Left cardiac atrium (tissue), 4 donors: ENCODE measurements around the gene PLD4. TPM values are rescaled to one million over a fixed set of nuclear protein-coding genes. Genes with fewer than 3 reads are reported as not detected.
"Not testable (repeated sequence)": the region's sequence is repeated elsewhere in the genome, so short reads cannot be mapped to it uniquely, and the experiment has no call there.

Source experiments
- ATAC-seq, 2 donors: fragments of 200-7000 bp; cut with Tn5 transposase; one replicate each; pipeline ENCODE4 v1.9.1; 2020; ENCODE audit warnings: mild to moderate bottlenecking in 2 of 2, moderate library complexity in 2 of 2
- DNase-seq: peaks from one replicate; pipeline ENCODE4 v3.0.0-alpha.2; 2020
- intact Hi-C, 2 donors: fragments of 100-400 bp; cut with DNase I; formaldehyde crosslinking; loops; one replicate each; pipeline versions ENCODE4 v1.14.1 to v1.15.1; 2022 to 2023
- total RNA-seq, 2 donors: library from RNA; stranded (reverse); fragmentation: NEBNext Ultra II Directional; extraction: Animal tissue kit (Norgen Biotek cat#: 25700); gene quantifications; one replicate each; pipeline ENCODE4 v1.2.1, GENCODE V29; 2021
- donor health status: DM: no; HTN: yes; CAD: no.
- donor health status: DM: no; HTN: yes; CAD: no; lungs with severe emphysema.
- donor health status: DM: yes; HTN: yes; CAD: no.
- donor health status: Dilated cardiomyopathy.

Gene PLD4
- total RNA-seq, 2 donors from 2014 or later, result 0.13 to 0.24 TPM

DNA sequence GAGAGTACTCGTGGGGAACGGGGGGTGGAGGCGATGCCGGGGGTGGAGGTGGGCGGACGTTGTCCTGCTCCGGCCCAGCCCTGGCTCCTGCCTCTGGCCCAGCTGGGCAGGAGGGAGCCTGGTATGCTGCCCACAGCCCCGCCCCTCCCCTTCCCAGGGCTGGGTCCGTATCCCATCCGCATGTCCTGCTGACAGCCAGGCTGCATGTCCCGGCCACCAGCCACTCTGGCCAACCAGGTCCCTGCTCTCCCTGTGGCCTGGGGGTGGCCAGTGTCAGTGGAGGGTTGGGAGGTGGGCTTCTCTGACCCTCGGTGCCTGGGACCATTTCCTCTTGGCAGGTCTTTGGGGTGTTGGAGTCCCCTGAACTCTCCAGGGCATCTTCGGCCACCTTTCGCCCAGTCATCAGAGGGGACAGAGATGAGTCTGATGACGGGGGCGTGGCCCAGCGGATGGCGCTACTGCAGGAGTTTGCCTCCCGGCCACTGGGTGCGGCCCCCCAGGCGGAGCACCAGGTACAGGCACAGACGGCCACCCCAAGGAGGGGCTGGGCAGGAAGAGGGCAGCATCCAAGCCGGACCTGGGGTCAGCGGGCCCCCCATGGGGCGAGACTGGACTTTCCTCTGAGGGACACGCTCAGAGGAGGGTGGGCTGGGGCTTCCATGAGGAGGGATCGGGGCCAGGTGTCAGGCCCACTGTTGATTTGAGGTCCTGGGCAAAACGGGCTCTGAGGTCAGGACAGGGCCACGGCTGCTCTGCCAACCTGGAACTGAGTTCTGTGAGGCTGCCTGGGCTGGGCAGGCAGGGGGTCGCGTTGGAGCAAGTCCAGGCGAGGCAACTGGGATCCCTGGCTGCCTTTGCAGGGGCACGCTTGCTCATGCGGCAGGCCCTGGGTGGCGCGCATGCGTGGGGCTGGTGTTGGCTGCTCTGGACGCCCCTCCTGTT lies 39.4 kb upstream of the PLD4 start:
- DNase-seq (peak; percentile 18), ATAC-seq (no peak)
- intact Hi-C loops, result no loop called here

DNA sequence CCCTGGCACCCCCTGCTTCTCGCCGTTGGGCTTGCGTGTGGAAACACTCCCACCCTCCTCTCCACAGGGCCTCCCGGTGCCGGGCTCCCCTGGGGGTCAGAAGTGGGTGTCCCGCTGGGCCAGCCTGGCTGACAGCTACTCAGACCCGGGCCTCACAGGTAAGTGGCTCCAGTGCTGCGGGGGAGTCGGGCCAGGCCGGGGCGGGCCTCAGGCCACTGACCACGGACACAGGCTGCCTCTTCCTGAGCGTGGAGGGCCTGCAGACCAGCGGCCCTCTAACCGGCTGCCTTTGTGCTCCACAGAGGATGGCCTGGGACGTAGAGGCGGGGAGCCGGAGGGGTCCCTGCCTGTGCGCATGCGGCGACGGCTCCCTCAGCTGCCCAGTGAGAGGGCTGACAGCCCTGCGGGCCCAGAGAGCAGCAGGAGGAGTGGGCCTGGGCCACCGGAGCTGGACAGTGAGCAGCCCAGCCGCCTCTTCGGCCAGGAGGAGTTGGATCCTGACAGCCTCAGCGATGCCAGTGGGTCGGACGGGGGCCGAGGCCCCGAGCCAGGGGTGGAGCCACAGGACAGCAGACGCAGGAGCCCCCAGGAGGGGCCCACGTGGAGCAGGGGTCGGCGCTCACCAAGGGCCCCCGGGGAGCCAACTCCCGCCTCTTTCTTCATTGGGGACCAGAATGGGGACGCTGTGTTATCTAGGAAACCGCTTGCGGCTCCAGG lies 38.5 kb upstream of the PLD4 start:
- intact Hi-C loops, result no loop called here
- ATAC-seq, result no peak
- peak; percentile 13 for DNase-seq

DNA sequence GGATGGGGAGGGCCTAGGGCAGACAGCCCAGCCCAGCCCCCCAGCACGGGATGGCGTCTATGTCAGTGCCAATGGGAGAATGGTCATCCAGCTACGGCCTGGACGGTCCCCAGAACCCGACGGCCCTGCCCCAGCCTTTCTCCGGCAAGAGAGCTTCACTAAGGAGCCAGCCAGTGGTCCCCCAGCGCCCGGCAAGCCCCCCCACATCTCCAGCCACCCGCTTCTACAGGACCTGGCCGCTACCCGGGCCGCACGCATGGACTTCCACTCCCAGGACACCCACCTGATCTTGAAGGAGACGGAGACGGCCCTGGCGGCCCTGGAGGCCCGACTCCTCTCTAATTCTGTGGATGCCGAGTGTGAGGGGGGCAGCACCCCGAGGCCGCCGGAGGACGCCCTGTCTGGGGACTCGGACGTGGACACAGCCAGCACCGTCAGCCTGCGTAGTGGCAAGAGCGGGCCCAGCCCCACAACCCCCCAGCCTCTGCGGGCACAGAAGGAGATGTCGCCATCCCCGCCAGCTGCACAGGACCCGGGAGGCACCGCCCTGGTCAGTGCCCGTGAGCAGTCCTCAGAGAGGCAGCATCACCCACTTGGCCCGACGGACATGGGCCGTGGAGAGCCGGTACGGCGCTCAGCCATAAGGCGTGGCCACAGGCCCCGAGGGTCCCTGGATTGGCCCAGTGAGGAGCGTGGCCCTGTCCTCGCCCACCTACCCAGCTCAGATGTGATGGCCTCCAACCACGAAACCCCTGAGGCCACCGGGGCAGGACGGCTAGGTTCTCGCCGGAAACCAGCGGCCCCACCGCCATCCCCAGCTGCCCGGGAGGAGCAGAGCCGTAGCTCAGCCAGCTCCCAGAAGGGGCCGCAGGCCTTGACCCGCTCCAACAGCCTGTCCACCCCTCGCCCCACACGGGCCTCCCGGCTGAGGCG lies 37.7 kb upstream of the PLD4 start:
- DNase-seq (peak; percentile 20), ATAC-seq (no peak)
- intact Hi-C loops, result no loop called here

DNA sequence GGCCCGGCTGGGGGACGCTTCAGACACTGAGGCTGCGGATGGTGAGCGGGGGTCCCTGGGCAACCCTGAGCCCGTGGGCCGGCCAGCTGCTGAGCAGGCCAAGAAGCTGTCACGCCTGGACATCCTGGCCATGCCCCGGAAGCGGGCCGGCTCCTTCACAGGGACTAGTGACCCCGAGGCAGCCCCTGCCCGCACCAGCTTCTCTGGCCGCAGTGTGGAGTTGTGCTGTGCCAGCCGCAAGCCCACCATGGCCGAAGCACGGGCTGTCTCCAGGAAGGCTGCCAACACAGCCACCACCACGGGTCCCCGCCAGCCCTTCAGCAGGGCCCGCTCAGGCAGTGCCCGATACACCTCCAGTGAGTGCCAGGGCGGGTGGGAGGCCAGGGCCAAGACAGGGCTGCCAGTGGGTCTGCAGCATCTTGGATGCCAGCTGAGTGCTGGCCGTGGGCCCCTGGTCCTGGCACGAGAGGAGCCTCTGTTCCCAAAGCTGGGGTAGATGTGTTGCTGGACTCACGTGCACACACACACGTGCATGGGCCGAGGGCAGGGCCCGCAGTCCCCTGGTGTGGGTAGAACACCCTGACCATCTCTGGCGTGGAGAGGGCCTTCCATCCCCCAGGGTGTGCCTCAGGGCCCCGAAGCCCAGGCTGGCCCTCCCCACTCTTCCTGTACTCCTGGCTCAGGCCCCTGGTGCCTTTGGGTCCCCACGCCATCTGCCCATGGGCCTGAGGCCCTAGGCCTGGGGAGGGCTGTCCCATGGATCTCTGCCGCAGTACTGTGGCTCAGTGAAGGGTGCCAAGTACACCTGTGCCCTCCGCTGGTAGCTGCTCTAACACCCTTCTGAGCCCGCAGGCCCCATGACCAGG lies 36.8 kb upstream of the PLD4 start:
- no peak for DNase-seq
- intact Hi-C loops, result no loop called here

DNA sequence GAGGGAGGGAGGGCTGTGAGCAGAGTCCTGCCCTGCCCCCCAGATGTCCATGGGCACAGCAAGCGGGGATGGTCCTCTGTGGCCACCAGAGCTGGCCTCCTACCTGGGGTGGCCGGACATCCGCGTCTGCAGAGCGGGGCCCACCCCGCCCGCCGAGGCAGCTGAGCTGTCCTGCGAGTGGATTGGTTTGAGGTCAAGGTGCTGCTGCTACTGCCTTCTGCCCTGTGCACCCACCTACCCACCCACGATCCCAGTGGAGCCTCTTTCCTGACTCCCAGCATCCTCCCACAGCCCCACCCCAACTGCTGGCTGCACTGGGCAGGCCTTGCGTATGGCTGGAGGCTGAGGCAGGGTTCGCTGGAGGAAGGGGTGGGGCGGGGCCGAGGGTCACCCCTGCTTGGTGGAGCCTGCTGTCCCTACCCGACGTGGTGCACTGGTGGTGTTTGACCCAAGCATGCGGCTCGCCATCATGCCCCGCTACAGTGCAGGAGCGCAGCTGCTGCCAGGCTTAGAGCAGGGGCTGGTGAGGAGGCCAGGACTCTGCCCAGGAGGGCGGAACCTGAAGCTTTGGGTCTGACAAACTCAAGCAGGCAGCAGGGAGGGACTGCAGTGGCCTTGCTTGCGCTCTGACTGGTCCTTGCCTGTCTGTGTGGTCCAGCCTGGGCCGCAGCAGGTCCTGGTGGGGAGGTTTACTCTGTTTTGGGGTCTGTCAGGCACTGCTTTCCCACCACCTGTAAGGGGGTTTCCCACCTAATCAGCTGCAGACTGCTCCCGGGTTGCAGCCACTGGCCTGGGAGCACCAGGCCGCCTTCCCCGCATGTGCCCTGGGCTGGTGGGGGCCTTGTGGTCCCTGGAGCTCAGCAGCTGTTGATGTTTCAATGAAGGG lies 35.9 kb upstream of the PLD4 start:
- ATAC-seq (no peak), DNase-seq (no peak)

More for the DNA sequence above, 36.8 kb upstream of the PLD4 start:
- ATAC-seq, result no peak

DNA sequence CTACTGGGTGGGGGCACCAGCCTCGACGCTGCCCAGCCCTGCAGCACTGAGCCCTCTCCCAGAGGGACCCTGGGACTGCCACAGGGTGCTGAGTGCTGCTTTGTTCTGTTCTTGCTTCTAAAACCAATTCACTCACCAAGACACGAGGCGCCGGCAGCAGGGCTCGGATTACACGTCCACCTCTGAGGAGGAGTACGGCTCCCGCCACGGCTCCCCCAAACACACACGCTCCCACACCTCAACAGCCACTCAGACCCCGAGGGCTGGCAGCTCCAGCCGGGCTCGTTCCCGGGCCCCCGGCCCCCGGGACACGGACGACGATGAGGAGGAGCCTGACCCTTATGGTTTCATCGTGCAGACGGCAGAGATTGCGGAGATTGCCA lies 35.3 kb upstream of the PLD4 start:
- DNase-seq, result peak; percentile 20

More for the DNA sequence above, 35.9 kb upstream of the PLD4 start:
- intact Hi-C loops, result no loop called here

DNA sequence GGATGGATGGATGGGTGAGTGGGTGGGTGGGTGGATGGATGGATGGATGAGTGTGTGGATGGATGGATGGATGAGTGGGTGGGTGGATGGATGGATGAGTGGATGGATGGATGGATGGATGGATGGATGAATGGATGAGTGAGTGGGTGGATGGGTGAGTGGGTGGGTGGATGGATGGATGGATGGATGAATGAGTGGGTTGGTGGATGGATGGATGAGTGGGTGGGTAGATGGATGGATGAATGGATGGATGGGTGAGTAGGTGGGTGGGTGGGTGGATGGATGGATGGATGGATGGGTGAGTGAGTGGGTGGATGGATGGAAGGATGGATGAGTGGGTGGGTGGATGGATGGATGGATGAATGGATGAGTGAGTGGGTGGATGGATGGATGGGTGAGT lies 34.4 kb upstream of the PLD4 start:
- DNase-seq, ATAC-seq, intact Hi-C loops: not testable (repeated sequence)

More for the DNA sequence above, 35.3 kb upstream of the PLD4 start:
- ATAC-seq, result no peak
- intact Hi-C loops, result no loop called here

DNA sequence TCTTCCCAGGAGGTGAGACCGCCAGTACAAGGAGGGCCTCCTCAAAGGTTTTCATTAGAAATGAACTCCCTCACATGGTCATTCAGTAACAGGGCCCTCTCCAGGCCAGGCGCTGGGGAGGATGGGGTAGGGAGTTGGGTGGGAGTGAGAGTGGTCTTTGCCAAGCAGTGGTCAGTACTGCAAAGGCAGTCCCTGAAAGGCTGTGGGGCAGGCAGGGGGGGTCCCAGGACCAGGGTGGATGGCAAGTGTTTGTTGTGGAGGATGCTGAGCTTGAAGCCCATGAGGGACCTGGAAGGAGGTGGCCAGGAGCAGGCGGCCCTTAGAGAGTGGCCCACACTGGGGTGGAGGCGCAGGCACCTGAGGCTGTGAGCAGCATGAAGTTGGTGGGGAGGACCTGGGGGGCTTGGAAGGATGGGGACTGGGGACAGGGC lies 33.5 kb upstream of the PLD4 start:
- intact Hi-C loops, result no loop called here
- DNase-seq (no peak), ATAC-seq (no peak)

DNA sequence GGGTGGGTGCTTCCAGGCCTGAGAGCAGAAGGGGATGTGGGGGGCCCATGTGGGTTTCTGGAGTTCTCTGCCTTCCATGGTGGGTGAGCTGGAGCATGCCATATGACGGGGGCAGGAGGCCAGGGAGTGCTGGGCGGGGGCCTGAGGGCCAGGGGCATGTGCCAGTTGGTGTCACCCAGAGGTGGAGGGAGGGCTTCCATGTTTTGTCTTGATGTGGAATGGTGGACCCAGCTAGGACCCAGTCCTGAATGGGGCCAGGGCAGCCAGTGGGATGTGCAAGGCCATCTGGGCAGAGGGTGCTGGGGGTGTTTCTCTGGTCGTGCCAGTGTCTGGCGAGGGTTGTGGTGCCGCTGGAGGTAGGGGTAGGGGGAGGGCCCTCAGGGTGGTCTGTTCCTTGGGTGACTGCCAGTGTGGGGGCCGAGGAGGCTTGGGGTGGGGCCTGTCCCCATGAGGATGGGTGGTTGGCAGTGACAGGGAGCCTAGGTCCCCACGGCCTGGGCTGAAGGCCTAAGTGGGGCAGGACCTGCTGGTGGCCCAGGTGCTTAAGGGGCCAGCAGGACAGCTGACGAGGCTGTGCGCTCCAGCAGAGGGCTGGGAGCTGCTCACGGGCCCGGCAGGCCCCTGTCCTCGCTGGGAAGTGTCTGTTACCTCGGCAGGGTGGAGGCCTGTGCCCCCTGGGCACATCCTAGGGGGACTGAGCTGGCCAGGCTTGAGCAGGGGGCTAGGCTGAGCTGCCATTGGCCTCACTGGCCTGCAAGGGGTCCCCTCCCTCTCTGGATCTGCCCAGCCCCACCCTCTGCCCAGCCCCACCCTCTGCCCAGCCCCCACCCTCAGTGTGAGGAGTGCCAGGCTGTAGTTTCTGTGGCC lies 32.8 kb upstream of the PLD4 start:
- ATAC-seq (no peak), DNase-seq (no peak)
- intact Hi-C loops, result no loop called here

DNA sequence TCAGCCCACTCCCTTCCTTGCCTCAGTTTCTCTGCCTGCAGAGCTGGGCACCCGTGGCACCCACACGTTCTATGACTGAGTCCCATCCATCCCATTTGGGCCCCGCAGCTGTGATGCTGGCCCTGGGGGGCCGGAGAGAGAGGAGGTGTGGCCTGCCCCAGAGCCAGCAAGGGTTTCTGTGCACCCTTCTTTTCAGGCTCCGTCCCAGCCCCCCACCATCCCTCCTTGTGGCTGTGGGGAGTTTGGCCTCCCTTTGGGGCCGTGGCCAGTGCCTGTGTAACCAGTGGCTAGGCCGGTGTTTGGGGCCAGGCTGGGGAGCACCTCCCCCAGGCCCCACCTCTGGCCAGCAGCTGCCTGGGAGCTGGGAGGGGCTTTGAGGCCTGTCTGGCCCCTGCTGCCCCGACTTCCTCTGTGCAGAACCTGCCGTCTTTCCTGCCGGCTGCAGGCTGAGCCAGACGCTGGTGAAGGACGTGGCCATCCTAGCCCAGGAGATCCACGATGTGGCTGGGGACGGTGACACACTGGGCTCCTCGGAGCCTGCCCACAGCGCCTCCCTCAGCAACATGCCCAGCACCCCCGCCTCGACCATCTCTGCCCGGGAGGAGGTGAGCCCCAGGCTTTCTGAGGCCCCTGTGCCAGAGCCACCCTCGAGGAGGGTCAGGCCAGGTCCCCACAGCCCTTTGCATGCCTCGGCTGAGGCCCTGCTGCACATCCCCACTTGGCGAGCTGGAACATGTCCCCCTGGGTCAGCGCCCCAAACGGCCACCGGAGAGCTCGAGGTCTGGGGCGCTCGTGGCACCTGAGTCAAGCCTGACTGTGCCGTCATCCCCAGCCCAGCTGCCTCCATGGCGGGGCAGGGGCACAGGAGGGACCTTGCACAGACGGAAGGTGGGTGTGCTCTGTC lies 31.9 kb upstream of the PLD4 start:
- intact Hi-C loops, result no loop called here
- no peak for ATAC-seq
- DNase-seq, result no peak

DNA sequence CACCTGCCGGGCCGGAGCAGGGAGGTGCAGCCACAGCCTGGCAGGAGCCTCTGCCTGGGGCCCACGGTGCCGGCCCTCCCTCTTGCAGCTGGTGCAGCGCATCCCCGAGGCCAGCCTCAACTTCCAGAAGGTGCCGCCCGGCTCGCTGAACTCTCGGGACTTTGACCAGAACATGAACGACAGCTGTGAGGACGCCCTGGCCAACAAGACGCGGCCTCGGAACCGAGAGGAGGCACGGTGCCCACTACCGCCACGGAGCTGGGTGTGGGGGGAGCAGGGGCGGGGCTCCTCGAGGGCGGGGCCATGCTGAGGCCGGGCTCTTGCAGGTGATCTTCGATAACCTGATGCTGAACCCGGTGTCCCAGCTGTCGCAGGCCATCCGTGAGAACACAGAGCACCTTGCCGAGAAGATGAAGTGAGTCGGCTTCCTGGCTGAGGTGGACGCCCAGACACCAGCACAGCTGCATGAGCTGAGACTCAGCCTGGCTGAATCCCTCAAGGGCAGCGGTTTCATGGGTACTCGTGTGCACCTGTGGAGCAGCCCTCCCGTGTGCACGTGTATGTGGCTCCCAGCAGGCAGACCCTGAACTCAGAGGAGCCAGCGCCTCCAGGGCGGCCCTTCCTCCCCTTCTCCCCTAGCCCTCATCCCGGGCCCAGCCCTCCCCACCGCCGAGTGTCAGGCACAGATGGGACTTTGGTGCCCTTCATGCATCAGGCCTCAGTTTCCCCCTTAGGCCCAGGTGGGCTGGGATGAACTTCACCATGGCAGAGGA lies 31.1 kb upstream of the PLD4 start:
- intact Hi-C loops, result no loop called here
- ATAC-seq, result no peak
- peak; percentile 22 for DNase-seq

DNA sequence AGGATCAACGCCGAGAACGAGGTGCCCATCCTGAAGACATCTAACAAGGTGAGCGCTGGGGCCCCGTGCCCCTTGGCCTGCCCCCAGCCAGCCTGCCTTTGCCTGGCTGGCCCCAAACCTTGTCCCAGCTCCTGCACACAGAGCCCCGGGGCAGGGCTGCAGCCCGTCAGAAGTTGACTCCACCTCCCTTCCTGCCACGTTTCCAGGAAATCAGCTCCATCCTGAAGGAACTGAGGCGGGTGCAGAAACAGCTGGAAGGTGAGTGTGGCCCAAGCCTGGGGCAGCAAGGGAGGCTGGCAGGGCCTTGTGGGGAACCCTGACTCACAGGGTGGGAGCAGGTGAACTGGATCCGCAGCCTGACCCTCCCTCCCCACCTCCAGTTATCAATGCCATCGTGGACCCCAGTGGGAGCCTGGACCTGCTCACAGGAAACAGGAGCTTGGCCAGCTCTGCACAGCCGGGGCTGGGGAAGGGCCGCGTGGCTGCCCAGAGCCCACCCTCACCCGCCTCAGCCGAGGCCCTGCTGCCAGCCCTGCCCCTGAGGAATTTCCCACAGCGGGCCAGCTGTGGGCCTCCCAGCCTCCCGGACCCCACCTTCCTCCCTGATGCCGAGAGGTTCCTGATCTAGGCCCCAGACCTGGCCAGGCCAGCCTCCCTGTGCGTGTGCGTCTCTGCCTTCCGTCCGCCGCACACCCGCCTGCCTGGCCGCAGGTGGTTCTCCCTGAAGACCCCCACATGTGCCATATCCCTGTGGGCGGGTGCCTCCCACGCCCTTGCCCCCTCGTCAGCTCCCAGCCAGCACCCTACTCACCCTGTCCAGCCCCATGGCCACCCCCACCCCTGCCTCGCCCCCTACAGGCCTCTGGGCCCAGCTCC lies 30.1 kb upstream of the PLD4 start:
- intact Hi-C loops, result loop anchor here in 1 of 2 donors (5.0 kb wide), 1 partner anchor 148 kb away; no protein-coding TSS in a partner anchor
- DNase-seq, result peak; percentile 27
- ATAC-seq, result peak in 1 of 2 donors; percentile 4

DNA sequence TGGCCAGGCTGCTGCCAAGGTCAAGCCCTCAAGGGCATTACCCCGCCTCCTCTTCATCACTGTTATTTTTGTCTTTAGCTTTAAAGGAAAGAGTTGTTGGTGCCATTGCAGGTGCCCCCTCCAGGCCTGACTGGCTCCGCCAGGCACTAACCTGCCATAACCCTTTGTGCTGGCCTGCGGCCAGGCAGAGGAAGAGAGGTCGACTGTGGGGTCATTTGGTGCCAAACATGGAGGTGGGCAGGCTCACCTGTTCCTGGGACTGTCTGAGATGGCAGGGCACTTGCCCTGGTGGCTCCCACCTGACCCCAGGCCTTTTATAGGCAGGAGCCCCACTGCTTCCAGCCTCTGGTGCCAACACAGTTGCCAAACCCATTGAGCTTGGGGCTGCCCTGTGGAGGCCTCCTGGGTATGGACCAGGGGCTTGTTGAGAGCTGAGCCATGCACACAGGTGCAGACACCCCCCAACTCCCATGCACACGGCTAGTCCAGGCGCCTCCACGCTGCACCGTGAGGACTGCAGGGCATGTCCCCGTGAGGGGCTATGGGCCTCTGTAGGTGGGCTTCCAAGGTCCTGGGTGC lies 29.4 kb upstream of the PLD4 start:
- ATAC-seq (peak; percentile 1 to 16), DNase-seq (peak; percentile 22)
- intact Hi-C loops, result loop anchor here in 1 of 2 donors (5.0 kb wide), 1 partner anchor 147 kb away; no protein-coding TSS in a partner anchor
